Stimulated activated naive CD4-positive, alpha-beta T cell (primary cell): ENCODE measurements around the gene GNG5.
A peak's percentile ranks its signal among the peaks of the same experiment; 100 is the strongest.
"Not testable (repeated sequence)": the region's sequence is repeated elsewhere in the genome, so short reads cannot be mapped to it uniquely, and the experiment has no call there.

Experiments
- DNase-seq, 6 experiments: peaks; one replicate each; lab custom pipeline; 2025; lab: John Stamatoyannopoulos, UW

GNG5 gene

DNA sequence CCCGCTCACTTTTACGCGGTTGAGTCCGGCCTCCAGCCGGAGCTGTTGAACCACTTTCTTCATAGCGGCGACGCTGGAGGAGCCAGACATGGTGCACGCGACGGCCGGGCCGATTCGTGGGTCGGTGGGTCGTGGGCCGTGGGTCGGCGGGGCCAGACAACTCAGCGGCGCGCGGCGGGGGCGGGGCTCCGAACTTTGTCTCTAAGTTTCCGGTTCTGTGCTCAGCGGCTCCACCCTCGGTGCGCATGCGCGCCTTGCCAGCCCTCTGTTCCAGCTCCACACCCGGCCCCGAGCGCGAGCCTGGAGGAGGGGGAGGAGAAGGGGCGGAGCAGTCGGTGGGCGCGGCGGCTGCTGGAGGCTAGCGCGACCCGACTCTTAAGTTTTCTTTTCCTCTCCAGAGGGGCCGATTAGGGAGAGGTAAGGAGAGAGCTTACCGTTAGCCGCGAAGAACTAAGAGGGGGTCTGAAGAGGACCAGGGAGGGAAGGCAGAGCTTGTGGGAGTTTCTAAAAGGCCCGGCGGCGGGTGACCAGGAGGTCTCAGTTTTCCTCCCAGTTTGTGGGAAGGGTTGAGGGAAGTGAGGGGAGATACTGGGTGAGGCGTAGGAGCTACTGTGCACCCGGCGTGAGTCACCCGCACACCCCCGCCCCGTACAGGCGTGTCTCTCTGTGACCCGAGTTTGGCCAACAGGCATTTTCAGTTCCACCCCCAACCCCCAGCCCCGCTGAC lies at the start of gene GNG5, which contains the start of gene SPATA1:
Gene GNG5, minus strand, starts transcription at position 580 of the 727 bp plus-strand sequence. Its CDS starts 490 bp downstream, at position 90.
Gene SPATA1, plus strand, starts transcription at position 385 of the 727 bp plus-strand sequence. CDS start 9,974 bp downstream, outside the sequence.
- DNase-seq: peak; percentile 91 to 97 (median 94)

DNA sequence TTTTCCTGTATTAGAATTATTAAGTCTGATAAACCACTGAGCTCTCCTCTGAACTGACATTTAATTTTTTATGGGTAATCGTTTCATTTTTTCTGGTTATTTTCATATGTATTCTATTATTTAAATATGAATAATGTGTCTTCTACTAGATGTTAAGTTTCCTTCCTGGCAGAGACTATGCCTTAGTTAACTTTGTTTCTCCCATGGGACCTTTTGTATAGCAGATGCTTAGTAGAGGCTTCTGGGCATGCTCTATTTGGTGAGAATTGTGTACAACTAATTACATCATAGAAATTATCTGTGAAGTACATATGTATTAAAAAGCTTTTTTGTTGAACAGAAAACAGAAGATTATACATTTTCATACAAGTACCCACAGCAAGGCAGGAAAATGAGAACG lies 44.4 kb upstream of the GNG5 start:
- no peak for DNase-seq

DNA sequence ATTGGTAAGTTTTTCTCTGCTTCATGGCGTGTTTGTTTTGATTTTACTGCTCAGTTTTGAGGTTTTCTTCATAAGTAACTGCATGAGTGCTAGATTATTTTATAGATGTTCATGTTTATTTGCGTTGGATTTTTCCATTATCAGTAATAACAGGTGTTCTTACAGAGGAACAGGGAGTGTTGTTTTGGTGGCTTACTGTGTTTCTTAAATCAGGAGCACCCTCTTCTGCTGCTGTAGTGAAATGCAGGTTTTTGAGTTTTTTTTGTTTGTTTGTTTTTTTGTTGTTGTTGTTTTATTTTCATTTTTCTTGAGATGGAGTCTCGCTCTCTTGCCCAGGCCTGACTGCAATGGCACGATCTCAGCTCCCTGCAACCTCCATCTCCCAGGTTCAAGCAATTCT lies 35.3 kb upstream of the GNG5 start:
- DNase-seq: no peak

DNA sequence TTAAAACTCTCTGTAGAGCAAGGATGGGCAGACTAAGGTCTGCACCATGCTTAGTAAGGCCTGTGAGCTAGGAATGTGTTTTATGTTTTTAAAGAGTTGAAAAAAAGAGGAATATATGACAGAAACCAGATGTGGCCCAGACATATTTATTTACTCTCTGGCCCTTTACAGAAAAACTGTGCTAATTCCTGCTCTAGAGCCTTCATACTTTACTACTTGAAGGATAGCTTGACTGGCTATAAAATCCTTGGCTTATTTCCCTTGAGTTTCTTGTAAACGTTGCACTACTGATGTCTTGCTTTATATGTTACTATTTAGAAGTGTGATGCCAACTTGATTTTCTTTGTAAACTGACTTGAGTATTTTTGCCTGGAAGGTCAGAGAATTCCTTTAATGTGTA lies 34.4 kb upstream of the GNG5 start:
- DNase-seq: no peak

DNA sequence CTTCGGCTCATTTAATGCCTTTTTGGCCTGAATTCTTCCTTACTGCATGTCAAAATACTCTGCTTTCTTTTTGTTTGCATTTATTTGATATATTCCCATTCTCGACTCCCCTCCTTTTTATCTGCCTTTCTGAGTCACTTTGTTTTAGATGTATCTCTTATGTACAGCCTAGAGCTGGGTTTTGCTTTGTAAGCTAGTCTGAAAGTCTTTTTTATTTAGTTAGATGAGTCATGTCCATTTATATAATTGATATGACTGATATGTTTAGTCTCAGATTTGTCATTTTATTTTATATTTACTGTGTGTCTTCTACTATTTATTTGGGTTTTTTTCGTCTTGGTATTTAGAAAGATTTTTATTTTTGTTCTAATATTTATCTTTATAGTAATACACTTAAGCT lies 33.6 kb upstream of the GNG5 start:
- no peak for DNase-seq

DNA sequence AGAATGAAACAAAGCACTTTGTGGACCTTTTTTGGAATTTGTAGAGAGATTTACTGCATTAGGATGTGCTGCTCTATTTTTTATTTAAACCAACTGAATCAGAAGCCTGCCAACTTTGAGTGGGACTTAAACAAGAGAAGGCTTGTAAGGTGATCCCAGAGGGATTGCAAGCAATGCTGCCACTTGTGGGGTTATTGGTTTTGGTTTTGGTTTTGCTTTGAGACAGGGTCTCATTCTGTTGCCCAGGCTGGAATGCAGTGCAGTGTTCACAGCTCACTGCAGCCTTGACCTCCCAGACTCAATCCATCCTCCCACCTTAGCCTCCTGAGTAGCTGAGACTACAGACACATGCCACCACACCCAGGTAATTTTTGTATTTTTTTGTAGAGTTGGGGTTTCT lies 32.2 kb upstream of the GNG5 start:
- no peak for DNase-seq

DNA sequence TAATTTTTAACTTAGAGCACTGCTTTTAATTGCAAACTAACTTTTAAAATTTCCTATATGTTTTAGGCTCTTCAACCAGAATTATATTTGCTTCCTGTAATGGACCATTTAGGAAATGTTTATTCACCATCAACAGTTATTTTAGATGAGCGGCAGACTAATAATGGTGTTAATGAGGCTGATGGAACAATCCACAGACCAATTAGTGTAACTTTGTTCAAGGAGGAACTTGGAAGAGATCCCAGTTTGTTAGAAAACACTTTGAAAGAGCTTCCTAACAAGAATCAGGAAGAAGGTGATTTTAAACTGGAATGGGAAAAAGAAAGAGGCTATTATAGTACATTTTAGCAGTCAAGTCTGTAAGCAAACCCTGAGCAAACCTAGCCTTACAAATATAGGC lies 19.4 kb upstream of the GNG5 start:
- no peak for DNase-seq

DNA sequence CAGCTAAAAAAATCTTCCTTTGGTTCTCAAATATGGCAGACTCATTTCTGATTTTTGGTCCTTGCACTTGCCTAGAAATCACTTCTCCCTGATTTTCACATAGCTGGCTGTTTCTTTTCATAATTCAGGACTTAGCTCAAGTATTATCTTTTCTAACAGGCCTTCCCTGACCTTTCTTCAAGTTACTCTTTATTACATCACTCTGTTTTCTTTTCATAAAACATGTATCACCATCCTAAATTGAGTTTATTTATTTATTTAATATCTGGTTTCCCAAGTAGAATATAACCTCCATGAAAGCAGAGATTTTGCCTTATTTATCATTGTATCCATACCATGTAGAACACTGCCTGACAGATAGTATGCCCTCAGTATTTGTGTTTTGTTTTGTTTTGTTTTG lies 18.2 kb upstream of the GNG5 start:
- DNase-seq: no peak

DNA sequence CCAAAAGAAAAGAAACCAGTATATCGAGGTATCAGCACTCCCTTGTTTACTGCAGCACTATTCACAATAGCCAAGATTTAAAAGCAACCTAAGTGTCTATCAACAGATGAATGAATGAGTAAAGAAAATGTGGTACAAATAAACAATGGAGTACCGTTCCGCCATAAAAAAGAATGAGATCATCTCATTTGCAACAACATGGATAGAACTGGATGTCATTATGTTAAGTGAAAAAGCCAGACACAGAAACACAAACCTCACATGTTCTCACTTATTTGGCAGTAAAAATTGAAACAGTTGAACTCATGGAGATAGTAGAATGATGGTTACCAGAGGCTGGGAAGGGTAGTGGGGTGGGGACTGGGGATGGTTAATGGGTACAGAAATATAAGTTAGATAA lies 4.3 kb upstream of the GNG5 start:
- no peak for DNase-seq

DNA sequence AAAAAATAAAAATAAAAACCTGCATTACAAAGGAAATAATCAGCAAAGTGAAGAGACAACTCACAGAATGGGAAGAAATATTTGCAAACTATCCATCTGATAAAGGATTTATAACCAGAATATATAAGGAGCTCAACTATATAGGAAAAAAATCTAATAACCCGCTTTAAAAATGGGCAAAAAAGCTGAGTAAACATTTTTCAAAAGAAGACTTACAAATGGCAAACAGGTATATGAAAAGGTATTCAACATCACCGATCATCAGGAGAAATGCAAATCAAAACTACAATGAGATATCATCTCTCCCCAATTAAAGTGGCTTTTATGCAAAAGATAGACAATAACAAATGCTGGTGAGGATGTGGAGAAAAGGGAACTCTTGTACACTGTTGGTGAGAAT lies 3.8 kb upstream of the GNG5 start:
- DNase-seq: no peak

DNA sequence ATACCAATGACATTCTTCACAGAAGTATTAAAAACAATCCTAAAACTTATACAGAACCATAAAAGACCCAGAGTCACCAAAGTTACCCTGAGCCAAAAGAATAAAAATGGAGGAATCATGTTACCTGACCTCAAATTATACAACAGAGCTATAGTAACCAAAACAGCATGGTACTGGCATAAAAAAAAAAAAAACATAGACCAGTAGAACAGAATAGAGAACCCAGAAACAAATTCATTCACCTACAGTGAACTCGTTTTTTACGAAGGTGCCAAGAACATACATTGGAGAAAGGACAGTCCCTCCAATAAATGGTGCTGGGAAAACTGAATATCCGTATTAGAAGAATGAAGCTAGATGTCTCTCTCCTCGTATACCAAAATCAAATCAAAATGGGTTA lies 2.6 kb upstream of the GNG5 start:
- DNase-seq: no peak

DNA sequence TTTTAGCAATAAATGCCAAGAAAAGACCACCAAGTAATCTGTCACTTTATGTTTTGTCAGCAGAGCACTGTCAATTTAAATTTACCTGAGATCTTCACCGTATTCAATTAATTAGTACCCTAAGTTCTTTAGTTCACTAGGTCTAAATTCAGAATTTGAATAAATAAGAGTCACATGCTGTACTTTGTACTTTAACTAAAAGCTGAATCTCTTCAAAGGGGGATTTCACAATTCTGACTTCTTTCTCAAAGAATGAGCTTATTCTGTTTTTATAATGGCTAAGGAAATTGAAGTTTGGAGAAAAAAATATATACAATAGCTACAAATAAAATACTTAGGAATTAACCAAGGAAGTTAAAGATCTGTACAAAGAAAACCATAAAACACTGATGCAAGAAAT lies 2.1 kb upstream of the GNG5 start:
- DNase-seq: no peak

DNA sequence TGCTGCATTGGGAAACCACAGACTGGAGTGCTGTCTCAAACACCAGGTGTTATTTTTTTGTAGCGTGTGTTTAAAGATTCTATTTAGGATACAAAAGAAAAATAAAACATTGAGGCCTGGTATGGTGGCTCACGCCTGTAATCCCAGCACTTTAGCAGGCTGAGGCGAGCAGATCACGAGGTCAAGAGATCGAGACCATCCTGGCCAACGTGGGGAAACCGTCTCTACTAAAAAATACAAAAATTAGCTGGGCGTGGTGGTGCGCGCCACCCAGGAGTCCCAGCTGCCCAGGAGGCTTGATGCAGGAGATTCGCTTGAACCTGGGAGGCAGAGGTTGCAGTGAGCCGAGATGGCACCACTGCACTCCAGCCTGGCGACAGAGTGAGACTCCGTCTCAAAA lies 1.5 kb upstream of the GNG5 start:
- not testable (repeated sequence) for DNase-seq

DNA sequence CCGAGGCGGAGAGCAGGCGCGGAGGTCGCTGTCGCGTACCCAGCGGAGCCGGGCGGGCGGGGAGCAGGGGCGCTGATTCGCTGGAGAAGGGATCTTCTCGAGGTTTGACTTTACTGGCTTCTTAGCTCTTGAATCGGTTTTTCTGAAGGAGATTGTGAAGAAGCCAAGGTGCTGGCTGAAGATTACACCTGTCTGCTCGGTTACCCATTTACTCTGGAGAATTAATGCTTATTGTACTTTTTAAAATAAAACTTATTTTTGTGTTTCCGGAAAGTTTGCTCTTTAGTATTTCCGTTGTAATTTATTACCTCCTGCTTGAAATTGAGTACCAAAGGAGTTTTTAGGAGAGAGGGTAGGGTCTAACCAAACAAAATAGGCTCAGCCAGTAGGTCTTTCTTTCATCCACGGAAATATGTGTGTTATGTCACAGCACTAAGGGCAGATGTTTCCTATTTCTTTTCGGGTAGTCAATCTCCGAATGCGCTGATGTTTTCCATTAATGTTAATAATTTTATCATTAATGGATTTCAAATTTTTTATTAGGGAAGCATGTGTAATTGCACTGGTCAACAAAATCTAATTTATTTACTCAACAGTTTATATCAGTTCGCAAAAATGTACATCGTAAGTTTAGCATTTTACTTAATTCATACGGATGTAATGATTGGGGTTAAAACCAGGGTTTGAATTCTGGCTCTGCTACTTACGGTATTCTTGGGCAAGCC lies 510 bp upstream of the GNG5 start:
- peak in 2 of 6 experiments; percentile 59 to 62 for DNase-seq

DNA sequence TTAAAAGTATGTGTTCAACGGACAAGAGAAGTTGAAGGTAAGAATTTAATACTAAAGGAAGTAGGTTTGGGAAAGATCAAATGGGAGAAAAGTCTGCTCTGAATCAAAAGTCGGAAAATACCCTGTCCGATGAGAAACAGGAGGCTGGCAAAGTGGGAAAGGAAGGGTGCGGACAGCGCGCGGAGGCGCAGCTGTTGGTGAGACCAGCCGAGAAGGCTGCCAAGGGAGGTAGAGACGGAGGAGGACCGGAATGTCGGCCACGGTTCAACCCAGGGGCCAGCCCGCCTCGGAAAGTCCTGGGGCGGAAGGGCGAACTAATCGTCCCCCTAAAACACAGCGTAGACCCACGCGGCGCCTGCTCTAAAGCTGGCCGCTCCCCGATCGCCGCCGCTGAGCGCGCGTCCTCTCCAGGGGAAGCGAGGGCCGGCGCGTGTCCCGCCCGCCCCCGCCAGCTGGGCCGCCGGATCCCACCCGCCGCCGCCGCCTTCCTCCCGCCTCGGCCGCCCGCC lies 834 bp downstream of the GNG5 start:
- peak in 1 of 6 experiments; percentile 60 for DNase-seq

DNA sequence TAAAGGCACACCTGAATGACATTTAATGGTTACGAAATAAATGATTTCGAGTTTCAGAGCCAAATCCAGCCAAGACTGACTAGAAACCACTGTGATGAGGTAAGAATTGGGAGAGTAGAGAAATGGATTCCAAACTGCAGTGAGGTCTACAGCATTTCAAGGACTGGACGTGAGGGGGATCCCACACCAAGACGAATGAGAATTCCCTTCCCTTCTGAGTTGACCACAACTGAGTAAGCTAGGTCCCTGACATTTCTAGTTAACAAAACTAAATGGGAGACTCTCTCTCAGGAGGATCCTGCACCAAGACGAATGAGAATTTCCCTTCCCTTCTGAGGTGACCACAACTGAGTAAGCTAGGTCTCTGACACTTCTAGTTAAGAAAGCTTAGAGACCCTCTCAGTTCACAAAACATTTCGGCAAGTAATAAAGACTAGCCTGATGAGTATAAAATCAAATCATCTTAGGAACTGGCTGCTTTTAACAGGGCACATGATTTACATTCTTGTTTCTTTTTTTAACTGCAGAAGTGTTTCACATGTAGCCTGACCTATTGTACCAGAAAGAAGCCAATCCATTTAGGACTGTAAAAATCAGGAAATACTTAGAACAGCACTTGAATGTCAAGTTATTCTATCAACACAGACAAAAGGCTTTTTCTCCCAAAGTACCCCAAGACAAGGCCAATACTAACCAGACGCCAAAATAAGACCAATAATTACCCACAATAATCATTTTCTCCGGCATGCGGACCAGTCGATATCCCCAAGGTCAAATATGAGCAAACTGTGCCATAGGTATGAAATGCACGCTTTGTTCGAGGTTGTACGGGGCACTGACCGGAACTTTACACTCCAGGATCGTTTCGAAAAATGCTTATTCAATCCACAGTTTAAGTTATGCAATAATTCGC lies 1.5 kb downstream of the GNG5 start:
- peak in 2 of 6 experiments; percentile 18 to 26 for DNase-seq

DNA sequence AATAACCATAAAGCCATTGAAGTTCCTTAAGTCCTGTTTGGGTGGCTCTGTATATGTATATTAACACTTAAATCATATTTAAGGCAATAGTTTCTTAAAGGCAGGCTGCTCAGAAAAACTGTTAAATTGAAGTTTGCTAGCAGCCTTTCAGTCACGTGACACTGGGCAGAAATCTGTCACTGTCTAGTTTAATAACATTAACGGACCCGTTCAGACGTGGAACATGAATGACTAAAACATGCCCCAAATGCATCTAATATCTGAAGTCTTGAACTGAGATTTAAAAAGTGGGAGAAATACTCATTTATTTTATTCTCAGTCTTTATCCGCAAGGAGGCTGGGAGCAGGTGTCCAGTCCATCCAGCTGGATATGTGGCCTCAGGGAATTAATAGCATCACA lies 3.5 kb downstream of the GNG5 start:
- no peak for DNase-seq

DNA sequence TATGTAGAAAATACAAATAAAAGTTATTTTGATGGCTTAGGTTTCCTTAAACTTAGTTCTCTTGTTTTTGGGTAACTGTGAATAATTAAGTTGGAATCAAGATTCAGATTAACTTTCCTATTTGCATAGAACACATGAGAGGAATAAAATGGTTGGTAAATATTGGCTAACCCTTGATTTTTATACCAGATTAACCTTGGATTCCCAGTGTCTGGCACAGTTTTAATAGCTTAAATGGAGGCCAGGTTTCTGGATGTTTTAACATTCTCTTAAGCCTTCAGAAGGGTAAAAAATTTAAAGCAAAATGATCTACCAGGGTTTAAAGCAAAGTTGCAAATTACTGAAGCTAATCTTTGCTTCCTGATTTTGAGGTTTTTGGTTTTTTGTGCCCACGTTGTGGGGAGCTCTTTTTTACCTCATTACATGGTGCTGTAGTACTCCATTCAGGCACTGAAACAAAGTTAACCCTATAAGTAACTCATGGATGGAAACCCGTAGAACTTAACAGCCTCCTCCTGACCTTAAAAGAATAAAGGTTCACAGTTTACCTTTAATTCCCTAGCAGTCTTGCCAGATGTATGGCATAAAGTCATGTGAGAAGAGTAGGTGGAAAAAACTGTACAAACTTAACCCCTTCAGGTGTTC lies 8.6 kb downstream of the GNG5 start:
- peak in 1 of 6 experiments; percentile 11 for DNase-seq

DNA sequence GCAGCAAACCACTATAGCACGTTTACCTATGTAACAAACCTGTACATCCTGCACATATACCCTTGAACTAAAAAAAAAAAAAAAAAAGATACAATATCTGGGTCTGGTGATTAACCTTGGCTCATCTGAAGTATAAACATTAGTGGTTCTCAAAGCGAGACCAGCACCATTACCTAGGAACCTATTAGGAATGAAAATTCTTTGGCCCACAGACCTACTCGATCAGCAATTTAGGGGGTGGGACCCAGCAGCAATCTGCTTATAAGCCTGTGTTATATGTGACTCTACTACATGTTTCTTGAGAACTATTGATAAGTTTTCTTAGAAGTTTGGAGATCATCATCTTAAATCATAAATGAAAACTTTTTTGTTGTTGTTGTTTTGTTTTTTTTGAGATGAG lies 9.9 kb downstream of the GNG5 start:
- DNase-seq: no peak

DNA sequence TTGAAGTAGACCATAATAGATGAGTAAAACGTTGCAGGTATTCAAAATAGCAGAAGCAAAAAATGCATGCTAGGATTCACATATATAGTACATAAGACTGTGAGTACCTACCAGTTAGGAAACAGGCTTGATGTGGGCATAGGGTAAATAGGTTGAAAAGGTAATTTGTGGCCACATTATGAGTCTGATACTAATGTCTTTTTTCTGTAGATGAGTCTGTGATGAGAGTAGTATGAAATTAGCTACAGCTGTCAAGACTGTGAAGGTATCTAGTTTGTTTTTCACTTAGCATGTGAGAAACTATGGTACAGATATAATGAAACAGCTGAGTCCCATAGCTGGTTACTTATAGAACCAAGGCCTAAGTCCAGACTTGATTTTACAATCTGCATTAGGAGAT lies 12.6 kb downstream of the GNG5 start:
- no peak for DNase-seq

DNA sequence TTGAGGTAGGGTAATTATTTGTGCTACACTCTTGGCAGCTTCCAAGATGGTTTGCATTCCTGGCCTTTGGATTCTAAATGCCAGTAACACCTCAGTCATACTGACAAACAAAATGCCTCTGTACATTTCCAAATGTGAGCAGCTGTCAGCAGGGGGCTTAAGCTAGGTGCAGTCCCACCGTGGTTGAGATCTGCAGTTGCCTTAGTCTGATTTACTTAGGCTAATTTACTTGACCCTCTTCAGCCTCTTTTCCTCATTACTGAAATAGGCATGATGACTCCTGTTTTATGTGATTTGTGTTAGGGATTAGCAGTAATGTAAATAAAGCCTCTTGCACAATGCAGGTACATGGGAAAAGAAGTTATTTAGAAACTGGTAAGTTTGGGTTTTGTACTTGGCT lies 13.7 kb downstream of the GNG5 start:
- DNase-seq: no peak

DNA sequence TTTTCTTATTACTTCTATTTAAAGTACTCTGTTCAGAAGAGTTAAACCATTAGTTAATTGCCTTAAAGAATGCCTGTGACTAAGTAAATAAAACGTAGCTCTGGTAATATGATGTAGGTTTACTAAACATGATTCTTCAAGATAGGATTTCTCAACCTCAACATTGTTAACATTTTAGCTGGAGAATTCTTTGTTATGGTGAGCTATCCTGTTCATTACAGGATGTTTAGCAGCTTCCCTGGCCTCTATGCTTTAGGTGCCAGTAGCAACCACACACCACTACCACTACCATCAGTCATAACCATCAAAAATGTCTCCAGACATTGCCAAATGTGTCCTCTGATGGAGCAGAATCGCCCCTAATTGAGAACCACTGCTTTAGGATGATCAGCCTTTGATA lies 16.6 kb downstream of the GNG5 start:
- no peak for DNase-seq
